ENCODE results near the gene CYP8B1.
A peak's percentile ranks its signal among the peaks of the same experiment; 100 is the strongest.

The CYP8B1 gene

GRCh38 chr3:42875325-42876151 lies at the start of gene CYP8B1:
Gene CYP8B1, minus strand, starts transcription at chr3:42875879. Its CDS starts 63 bp downstream, at chr3:42875816.
- DNase-seq (ENCODE audit: low spot score) (no peak), FAIRE-seq (no peak)

GRCh38 chr3:42923606-42924005 lies 47.9 kb upstream of the CYP8B1 start:
- DNase-seq (ENCODE audit: low spot score), result no peak
- no peak for FAIRE-seq

DNA sequence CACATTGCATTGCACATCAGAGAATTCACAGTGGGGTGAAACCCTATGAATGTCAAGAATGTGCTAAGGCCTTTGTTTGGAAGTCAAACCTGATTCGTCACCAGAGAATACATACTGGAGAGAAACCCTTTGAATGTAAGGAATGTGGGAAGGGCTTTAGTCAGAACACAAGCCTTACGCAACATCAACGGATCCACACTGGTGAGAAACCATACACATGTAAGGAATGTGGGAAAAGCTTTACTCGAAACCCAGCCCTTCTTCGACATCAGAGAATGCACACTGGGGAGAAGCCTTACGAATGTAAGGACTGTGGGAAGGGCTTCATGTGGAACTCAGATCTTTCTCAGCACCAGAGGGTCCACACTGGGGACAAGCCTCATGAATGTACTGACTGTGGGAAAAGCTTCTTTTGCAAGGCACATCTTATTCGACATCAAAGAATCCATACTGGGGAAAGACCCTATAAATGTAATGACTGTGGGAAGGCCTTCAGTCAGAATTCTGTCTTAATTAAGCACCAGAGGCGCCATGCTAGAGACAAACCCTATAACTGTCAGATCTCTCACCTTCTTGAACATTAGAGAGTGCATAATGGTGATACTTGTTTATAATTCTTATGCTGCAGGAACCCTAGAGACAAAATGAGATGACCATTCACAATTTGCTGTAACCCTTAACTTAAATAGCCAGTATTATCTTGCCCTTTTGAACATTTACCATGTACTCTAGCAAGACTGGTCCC lies 39.3 kb upstream of the CYP8B1 start:
- no peak for FAIRE-seq

DNA sequence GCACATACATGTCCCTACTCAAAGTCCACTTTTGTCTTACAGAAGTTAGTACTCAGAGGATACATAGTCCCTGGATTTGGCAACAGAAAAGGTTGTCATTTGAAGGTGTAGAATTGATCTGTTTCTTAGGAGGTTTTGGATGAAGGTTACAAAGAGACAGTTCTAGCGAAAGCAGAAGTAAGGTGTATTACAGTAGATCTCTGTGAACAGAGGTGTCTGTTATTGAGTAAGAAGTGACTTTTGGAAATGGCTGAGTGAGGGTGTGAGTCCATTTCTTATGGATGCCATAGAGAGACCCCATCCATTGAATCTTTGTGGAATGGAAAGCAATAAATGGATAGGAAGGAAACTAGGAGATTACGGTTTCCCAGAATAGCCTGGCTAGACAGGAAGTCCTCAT lies 35.9 kb upstream of the CYP8B1 start:
- FAIRE-seq, result peak; percentile 17
- no peak for DNase-seq (ENCODE audit: low spot score)

More for the DNA sequence above, 39.3 kb upstream of the CYP8B1 start:
- DNase-seq (ENCODE audit: low spot score), result no peak

DNA sequence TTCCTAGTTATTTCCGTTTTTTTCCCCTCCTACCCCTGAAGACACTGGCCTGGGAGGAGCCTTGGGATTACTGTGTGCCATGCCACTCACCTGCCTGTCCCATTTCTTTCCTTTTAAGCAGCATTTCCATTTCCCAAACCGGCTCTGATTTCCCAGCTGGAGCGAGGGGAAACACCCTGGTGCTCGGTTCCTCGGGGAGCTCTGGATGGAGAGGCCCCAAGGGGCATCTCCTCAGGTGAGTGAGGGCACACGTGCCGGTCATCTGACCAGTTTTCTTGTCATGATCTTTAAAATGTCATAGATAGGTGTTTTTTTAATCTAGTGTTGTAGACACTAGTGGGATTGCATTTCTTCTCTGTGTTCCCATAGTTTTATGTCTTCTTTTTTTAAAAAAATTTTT lies 33.0 kb upstream of the CYP8B1 start:
- DNase-seq (ENCODE audit: low spot score) (no peak), FAIRE-seq (no peak)

GRCh38 chr3:42906848-42907183 lies 31.1 kb upstream of the CYP8B1 start:
- no peak for FAIRE-seq
- peak; percentile 8 for DNase-seq (ENCODE audit: low spot score)

- DNase-seq (ENCODE audit: low spot score) (peak; percentile 89), FAIRE-seq (peak; percentile 77)
These were observed 30.6 kb upstream of the CYP8B1 start, which contains the start of gene ZNF662 for GRCh38 chr3:42906070-42906847. Gene ZNF662, plus strand, starts transcription at chr3:42906142. Its CDS starts 1,973 bp downstream, at chr3:42908115.

- no peak for DNase-seq (ENCODE audit: low spot score)
- FAIRE-seq, result no peak
These were observed 30.0 kb upstream of the CYP8B1 start for GRCh38 chr3:42905740-42906069.

DNA sequence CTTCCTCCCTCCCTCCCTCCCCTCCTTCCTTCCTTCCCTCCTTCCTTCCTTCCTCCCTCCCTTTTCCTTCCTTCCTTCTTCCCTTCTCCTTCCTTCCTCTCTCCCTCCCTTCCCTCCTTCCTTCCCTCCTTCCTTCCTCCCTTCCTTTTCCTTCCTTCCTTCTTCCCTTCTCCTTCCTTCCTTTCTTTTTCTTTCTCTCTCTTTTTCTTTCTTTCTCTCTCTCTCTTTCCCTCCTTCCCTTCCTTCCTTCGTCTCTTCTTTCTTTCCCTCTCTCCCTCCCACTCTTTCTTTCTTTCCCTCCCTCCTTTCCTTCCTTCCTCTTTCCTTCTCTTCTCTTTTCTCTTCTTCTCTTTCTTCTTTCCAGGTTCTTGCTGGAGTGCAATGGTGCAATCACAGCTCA lies 28.4 kb upstream of the CYP8B1 start:
- FAIRE-seq (no peak), DNase-seq (ENCODE audit: low spot score) (no peak)

DNA sequence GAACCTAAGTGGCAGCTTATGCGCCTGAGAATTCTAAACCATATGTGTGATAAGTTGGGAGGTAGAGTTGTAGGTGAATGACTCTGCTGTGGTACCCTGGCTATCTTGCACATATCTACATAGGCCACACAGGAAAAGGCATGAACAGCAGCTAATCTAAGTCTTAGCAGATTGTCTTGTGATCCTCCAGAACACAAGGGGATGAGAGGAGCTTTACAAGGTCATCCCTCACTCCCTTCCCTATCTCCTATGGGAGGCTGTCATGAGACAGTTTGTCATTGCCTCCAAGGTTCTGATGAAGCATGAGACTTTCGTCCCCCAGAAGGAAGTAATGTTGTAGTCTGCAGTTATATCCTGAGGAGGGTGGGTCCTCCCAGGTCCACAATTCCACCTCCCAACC lies 26.6 kb upstream of the CYP8B1 start:
- FAIRE-seq (no peak), DNase-seq (ENCODE audit: low spot score) (no peak)

DNA sequence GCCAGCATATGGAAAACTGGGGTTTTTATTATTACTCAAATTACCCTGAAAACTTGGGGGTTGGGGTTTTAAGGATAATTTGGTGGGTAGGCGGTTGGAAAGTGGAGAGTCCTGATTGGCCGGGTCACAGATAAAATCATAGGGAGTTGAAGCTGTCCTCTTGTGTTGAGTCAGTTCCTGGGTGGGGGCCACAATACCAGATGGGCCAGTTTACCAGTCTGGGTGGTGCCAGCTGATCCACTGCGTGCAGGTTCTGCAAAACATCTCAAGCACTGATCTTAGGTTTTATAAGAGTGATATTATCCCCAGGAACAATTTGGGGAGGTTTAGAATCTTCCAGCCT lies 25.4 kb upstream of the CYP8B1 start:
- DNase-seq (ENCODE audit: low spot score) (no peak), FAIRE-seq (no peak)

- no peak for FAIRE-seq
- no peak for DNase-seq (ENCODE audit: low spot score)
These were observed 24.8 kb upstream of the CYP8B1 start for GRCh38 chr3:42900226-42901072.

- FAIRE-seq, result no peak
- no peak for DNase-seq (ENCODE audit: low spot score)
These were observed 23.4 kb upstream of the CYP8B1 start for GRCh38 chr3:42898896-42899675.

DNA sequence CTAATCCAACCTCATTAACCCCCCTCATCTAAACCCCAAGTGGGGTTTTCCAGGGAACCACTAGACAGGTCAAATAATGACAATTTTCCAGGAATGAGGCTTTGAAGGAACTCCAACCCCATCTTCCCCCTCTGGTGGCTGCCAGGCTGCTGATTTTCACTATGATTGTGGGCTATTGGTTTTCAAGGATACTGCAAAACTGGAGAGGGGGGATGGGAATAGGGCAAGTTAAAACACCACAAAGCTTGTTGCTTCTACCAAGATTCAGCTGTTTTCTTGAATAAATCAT lies 19.8 kb upstream of the CYP8B1 start:
- FAIRE-seq (no peak), DNase-seq (ENCODE audit: low spot score) (no peak)

DNA sequence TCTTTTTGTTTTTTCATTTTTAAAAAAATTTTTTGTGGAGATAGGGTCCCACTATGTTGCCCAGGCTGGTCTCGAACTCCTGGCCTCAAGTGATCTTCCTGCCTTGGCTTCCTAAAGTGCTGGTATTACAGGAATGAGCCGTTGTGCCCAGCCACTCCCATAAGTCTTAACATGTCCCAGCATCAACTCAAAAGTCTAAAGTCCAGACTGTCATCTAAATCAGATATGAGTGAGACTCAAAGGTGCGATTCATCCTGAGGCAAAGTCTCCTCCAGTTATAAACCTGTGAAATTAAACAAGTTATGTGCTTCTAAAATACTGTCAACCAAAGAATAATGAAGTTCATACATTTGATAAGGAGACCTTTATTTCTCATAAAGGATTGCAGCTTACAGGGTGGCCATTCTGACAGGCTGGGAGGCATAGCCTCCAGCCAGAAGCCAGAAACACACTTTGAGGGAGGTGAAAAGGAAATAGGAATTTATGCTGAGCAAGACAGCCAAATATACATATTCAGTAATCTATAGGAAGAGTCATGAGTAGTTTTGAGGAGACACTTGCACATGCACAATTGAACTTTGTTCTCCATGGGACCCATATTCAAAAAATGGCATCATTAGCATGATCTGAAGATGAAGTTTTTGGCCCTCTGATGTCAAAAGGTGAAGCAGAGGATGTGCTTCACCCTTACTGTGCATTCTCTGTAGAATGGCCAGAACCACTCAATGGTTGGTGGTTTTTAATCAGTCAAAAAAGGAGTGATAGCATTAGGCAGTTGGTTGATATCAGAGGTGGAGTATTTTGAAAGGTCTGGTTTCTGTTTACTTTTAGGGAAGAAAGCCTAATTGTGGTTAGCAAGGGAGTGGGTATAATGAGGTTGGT lies 19.3 kb upstream of the CYP8B1 start:
- DNase-seq (ENCODE audit: low spot score) (no peak), FAIRE-seq (no peak)

DNA sequence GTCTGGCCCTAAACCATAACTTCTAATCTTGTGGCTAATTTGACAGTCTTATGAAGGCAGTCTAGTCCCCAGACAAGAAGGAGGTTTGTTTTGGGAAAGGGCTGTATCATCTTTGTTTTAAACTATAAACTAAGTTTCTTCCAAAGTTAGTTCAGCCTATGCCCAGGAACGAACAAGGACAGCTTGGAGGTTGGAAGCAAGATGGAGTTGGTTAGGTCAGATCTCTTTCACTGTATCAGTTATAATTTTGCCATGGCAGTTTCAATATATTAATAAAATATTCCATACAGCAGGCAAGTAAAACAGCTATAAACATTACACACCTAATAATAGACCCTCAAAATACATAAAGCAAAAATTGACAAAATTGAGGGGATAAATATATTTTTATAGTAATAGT lies 17.1 kb upstream of the CYP8B1 start:
- no peak for DNase-seq (ENCODE audit: low spot score)
- no peak for FAIRE-seq

- FAIRE-seq (no peak), DNase-seq (ENCODE audit: low spot score) (no peak)
These were observed 16.5 kb upstream of the CYP8B1 start for GRCh38 chr3:42892169-42892568.

DNA sequence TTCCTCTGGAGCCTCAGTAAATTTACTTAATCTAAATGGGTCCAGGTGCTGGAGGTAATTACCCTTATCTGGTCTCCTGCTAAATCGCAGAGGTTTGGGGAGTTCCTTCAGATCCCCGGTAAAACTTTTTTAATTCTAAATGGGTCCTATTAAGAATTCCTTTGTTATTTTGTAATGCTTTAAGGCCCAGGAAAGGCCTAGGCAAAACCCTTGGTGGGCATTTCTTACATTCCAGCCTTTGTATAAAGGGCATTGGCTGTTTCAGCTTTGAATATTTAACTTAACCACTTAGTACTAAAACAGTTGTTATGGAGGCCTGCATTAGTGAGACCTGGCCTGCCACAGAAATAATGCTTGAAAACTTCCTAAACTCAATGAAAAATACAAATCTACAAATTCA lies 15.4 kb upstream of the CYP8B1 start:
- no peak for FAIRE-seq
- no peak for DNase-seq (ENCODE audit: low spot score)

DNA sequence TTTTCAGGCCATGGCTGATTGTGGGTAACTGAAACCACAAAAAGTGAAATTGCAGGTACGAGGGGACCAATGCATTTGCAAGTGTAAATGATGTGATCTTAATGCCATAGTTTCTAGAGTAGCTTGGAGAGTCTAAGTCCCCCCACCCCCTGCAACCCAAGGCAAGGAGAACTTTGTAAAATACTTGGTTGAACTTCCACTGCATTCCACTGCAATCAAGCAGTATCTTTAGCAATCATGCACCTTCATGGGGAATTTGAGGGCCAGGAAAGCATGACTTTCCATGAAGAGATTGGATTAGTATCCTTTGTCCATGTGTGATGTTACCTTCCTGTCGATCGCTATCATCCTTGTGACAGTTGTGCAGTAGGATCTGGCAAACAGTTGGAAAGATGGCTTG lies 11.4 kb upstream of the CYP8B1 start:
- DNase-seq (ENCODE audit: low spot score) (no peak), FAIRE-seq (no peak)

All from urothelium cell line (cell line).